GM21381 (cell line): ENCODE measurements around the gene B3GNT8.
"Not testable (repeated sequence)": the region's sequence is repeated elsewhere in the genome, so short reads cannot be mapped to it uniquely, and the experiment has no call there.

ENCODE experiments used
- ATAC-seq: cut with Tn5 transposase; IDR thresholded peaks from one replicate; pipeline ENCODE4 v1.9.1; 2021; ENCODE audit warnings: mild to moderate bottlenecking, moderate library complexity; ENCODE audit not compliant: unreplicated experiment

Gene B3GNT8

GRCh38 chr19:41437944-41438574, 10.9 kb upstream of the B3GNT8 start:
- no peak for ATAC-seq

- no peak for ATAC-seq
Measured at GRCh38 chr19:41436674-41436951, 9.4 kb upstream of the B3GNT8 start.

DNA sequence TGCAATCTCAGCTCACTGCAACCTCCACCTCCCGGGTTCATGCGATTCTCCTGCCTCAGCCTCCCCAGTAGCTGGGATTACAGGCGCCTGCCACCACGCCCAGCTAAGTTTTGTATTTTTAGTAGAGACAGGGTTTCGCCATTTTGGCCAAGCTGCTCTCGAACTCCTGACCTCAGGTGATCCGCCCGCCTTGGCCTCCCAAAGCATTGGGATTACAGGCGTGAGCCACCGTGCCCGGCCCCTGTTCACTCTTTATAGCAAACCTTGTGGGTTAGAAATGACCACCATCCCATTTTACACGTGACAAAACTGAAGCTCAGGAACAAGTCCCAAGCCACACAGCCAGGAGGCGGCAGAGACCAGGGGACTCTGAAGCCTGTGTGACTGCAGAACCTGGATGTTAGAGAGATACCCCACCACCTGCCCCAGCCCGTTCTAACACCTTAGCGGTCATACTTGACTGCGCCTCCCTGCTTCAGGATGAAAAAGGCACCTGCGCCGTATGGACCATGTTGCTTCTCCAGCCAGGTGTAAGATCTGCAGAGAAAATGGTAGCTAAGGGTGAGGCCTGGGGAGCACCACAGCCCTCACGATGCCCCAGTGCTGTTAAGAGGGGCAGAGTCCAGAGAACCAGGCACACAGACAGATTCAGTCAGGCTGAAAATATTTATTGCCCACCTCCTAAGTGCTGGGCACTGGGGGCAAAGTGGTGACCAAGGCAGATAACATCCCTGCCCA, 8.9 kb upstream of the B3GNT8 start:
- no peak for ATAC-seq

- ATAC-seq: not testable (repeated sequence)
Measured at GRCh38 chr19:41435376-41435775, 8.2 kb upstream of the B3GNT8 start.

DNA sequence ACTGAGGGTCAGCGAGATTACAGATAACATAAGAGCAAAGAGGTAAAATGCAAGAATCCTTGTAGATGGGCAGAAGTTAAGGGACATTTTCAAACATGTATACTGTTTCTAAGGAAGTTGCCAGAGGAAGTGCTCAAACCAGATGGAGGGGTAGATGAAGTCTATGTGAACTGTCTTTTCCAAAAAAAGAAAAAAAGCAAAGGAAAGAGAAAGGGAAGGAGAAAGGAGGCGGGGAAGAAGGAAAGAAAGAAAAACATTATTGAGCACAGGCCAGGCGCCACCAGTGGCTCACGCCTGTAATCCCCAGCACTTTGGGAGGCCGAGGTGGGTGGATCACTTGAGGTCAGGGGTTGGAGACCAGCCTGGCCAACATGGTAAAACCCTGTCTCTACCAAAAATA, 7.3 kb upstream of the B3GNT8 start:
- no peak for ATAC-seq

- ATAC-seq: no peak
Measured at GRCh38 chr19:41433171-41433570, 6.0 kb upstream of the B3GNT8 start.

DNA sequence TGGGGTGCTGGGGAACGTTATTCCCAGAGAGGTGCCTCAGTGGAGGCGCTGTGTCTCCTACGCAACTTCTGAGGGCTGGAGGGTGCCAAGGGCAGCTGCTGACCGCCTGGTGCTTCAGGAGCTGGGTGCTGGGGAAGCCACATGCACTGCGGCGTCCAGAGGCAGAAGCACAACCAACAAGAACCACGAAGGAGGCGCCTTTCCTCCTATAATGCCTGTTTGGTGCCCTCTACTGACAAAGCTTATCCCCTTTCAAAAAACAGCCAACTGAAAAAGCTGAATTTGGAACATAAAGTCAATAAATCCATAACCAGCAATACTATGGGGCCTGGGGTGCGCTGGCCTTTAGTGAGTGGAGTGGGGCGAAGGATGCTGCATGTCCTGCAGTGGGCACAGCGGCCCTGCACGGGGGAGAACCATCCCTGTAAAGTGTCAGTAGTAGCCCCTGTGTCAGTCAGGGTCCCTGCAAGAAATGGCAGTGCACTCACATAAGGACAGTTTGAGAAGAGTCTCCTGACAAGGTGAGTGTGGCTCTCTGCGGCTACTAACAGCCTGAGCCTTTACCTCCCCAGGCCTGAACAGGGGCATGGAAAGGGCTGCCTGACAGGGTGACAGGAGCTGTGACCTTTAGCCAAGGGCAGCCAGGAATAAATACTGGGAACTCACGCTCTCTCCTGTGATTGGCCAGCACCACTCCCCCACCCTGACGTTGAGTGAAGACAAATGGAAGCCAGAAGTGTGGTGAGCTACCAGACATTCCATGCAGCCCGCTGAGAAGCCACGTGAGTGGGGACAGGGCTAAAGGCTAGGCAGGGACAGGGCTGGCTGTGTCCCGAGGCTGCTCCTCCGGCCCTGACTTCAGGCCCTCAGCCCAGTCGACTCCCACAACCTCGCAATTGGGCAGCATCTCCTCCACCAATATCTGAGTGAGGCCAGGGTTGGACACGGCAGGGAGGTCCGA, 4.5 kb upstream of the B3GNT8 start:
- no peak for ATAC-seq

- no peak for ATAC-seq
Measured at GRCh38 chr19:41430922-41431321, 3.7 kb upstream of the B3GNT8 start.

DNA sequence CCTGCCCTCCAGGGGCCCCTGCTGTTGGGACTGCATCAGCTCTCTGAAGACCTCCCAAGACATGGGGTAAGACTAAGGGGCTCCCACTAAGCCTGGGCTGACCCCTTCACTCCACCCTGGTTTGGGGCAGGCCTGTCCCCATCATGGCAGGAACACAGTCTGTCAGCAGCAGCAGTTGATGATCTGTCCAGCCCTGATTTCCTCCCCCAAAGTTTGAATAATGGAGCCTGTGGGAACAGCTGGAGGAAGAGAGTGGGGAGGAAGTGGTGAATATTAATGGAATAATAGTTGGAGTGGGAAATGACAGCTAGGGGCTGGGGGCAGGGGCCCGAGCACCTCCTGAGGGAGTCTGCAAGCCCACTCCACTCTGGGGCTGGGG, 1.3 kb upstream of the B3GNT8 start:
- no peak for ATAC-seq

DNA sequence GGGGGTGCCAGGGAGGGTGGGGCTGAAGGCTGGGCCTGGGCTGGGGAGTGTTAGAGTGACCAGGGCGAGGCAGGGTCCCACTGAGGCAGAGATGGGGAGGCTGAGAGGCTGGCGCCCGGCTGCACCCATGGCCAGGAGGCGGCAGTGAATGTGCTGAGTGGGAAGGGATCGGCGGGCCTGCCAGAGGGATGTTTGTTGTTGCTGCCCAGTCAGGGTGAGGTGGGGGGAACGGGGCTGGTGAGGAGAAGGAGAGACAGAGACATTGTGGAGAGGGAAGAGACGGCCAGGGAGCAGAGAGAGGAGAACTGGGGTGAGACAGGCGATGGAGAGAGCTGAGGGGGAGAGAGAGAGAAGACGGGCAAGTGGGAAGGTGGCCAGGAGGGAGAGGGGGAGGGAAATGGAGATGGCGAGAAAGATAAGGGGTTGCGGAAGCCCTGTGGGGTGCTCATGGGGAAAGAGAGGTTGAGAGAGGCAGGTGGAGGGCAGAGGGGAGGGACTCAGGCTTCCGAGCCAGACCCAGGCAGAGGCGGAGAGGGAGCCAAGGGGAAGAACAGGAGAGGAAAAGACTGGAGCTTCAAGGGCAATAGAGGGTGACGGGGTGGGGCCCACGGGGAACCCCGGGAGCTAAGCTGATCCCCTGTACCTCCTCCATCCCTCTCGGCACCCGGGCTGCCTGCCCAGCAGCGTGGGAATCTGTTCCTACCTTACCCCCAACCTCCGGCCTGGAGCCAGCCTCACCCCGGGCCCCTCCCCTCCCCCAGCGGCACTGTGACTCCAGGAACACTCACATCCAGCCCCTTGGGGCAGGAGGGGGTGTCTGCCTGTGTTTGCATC, 690 bp upstream of the B3GNT8 start:
- no peak for ATAC-seq

GRCh38 chr19:41426116-41426841, 895 bp downstream of the B3GNT8 start:
- no peak for ATAC-seq

DNA sequence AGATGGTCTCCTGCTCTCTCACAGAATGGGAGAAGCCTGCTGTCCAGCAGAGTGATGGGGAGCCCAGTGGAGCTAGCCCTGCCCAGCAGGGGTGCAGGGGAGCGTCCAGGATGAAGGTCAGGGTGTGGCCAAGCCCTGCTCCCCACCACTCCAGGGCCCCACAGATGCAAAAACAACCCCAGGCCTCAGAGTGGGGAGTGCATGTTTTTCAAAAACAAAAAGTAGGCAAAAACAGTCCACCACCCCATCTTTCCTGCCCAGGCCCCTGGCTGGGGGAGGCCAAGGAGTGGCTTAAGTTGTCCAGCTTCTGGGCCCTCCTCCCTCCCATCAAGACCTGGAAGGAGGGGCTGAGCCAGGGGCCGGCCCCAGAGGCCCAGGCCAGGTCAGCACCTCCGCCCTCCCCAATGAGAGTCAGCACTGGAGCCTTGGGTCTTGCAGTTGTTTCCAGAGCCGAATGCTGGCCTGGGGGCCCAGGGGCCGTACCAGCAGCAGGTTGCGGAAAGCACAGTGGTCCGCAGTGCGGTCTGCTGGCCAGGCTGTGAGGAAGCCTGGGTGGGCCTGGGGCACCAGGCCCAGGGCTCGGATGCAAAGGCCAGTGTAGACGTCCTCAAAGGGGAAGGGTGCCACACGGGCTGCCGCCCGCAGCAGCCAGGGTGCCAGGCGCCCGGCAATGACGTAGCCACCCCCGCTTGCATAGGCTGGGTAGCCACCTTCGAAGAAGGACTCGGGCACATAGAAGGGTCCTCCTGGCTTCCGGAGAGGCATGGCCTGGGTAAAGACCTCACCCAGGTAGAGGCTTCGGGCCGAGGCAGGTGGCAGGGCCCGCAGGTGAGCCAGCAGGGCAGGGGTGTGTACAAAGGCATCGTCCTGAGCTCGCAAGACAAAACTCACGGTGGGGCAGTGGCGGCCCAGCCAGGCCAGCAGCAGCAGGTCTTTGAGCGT, 1.7 kb downstream of the B3GNT8 start:
- no peak for ATAC-seq

DNA sequence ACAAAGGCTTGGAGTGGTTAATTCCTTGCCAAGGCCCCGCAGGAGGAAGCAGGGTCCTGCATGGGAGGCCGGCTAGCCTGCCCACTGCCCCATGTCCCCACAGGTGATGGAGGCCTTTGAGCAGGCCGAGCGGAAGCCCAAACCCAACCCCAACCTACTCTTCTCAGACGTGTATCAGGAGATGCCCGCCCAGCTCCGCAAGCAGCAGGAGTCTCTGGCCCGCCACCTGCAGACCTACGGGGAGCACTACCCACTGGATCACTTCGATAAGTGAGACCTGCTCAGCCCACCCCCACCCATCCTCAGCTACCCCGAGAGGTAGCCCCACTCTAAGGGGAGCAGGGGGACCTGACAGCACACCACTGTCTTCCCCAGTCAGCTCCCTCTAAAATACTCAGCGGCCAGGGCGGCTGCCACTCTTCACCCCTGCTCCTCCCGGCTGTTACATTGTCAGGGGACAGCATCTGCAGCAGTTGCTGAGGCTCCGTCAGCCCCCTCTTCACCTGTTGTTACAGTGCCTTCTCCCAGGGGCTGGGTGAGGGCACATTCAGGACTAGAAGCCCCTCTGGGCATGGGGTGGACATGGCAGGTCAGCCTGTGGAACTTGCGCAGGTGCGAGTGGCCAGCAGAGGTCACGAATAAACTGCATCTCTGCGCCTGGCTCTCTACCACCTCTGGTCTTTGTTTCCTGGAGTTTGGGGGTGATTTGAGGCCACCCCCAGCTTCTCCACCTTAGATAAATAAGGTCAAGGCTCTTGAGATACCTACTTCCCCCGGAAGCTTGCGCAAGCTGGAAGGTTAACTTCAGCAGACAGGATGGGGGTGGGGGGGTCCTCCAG, 2.6 kb downstream of the B3GNT8 start:
- no peak for ATAC-seq

DNA sequence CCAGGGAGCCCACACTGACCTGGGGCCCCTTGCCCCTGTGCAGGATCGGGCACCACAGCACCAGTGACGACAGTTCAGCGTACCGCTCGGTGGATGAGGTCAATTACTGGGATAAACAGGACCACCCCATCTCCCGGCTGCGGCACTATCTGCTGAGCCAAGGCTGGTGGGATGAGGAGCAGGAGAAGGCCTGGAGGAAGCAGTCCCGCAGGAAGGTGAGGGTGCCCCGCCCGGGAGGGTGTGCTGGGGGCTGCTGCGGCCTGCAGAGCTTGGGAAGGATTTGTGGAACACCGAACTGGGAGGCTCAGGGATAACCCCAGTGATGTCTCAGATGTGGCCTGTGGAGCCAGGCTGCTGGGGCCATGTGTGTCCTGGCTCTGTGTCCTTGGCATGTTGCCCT, 4.2 kb downstream of the B3GNT8 start:
- no peak for ATAC-seq

- no peak for ATAC-seq
Measured at GRCh38 chr19:41422456-41422855, 4.7 kb downstream of the B3GNT8 start.

GRCh38 chr19:41421973-41422372, 5.2 kb downstream of the B3GNT8 start:
- no peak for ATAC-seq

GRCh38 chr19:41421314-41421713, 5.9 kb downstream of the B3GNT8 start:
- ATAC-seq: no peak

- no peak for ATAC-seq
Measured at GRCh38 chr19:41420101-41420880, 6.9 kb downstream of the B3GNT8 start.
